Measurements from ENCODE around the gene MEIS2.

The MEIS2 gene

DNA sequence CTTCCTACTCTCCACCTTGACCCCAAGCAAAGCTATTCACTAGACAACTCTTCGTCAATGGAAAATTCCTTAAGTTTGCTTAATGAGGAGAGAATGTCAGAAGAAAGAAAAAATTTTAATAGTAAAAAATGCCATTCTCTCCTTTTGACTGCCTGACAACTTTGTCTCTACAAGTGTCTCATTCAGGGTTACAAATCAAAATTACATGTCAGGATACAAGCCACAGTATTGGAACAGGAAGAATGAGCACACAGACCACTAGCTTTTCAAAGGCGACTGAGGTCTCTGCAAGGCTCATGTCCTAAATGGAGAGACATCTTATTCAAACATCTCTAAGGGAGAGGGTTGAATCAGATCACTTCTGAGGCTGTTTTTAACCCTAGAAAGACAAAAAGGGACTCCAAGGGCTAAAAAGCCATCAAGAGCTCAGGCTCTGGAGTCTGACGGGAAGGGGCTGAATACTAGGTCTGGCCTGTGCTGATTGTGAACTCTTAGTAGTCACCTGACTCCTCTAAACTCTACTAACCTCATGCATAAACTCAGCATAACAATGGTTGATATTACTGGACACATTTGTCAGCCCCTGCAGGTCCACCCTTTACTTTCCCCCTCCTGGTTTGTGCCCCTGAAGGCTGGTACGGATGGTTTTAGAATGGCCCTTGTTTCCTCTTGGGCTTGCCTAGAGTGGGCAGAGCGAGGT is 12.8 kb upstream of the MEIS2 start:
- DNase-seq (ENCODE audit: low read depth, low spot score) = no peak

DNA sequence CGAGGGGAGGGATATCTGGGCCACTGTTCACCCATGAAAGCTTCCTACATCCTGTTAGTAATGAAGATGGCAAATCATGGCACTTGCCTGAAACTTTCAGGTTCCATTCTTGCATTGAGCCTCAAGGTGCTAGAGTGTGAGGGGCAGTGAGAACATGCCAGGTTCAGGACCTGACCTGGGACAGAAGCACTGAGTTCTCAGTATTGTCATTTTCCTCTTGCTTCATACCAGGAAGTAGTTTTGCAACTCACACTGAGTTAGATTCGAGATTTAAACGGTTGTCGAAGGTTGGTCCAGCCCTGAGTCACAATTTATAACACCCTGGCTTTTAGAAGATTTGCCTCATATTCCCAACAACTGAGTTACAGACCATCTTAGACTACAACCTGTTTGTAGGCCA is 11.8 kb upstream of the MEIS2 start:
- no peak for DNase-seq (ENCODE audit: low read depth, low spot score)

DNA sequence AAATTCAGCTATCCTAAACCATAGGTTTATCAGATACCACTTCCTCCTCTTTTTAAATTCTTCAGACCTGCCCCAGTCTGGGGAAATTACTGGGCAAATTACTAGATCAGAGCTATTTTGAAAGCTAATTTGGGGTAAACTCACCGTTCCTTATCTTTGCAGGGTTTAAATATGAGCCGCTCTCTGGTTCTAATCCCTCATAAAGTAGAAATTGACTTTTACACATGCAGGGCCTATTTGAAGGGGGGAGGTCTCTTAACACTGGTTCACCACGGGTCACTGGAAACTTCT is 11.0 kb upstream of the MEIS2 start:
- DNase-seq (ENCODE audit: low read depth, low spot score) = no peak

DNA sequence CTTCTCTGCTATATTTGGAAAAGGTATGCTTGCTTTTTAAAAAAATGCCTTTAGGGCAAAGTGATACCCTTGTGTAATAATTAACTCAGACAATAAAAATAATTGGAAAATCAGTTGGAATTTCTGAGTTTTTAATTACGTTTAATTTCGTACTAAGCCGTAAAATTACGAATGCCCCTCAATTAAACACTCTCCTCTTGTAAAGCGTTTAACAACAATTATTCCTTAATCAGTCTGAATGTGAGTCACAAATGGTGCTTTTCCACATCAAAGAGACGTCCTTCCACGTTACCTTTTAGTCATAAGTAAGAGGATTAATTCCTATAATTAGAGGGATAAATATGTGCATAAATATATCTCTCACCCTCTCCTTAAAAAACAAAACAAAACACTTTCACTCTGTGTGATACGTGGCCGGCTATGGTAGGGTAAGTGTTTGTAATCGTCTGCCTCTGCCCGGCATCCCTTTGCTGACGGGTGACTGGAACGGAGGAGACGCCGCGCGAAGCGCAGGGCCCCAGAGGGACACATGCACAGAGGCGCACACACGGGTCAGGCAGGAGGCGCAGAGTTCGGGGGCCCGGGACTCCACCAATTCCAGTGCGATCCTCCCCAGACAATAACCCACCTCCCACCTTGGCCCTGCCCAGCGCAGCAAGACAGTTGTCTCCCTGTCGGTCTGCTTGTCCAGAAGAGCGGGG is 9.7 kb upstream of the MEIS2 start:
- no peak for DNase-seq (ENCODE audit: low read depth, low spot score)

DNA sequence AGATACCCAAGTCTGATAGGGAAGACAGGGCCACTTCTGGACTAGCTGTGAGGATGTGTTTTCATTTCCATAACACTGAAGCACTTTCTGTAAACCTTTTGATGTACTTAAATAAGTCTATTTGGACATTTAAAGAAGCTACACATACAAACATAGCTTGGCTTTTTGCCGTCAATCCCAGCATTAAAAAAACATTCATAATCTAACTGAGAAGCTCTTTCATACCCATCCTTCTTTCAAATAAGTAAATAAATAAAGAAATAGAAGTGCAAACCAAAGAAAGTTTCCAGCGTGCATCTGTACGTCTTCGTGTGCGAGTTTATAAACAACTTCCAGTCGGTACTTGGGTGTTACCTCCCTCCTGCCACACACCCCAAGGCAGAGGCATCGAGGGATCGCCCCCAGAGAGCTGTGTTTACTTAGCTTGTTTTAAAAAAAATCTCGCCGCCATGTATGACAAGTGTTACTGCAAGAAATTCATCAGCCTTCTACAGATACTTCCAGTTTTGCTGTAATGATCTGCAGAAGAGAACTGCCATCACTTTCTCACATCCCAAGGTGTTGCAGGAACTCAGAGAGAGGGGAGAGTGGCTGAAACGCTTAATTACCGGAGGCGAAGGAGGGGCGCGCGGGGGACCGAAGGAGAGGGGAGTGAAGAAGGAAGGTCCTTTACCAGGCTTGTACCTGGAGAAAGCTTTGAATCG is 9.0 kb upstream of the MEIS2 start:
- no peak for DNase-seq (ENCODE audit: low read depth, low spot score)

DNA sequence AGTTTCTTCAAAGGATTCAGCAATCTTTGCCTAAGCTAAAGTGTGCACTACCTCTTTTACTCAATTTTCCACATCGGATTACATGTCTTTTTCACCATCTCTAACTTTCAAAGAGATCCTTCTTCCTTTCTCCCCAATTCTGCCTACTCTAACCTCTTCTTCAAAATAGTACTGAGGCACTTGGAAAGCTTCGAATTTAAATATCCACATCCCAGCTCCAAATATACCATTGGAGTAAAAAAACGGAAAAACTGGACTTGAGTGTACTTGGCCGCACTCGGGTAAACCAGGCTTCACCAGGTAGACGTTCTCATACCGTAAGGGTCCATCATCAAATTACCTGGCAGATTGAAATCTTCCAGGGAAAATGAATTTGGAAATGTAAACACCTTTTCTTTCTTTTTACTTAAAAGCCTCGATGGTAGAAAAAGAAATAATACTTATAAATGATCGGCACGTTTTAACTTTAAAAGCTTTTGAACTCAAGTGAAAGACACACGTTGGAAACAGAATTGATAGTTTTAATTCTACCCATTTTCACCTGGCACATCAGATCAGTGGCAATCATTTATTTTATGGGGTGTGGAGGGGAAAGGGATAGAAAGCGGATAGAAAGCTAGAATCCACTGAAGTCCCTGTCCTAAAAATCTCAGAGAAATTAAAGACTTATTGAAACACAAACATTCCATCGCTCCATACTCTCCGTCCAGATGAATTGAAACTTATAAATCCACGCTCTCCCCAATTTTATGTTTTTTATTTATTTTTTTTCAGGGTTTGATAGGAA is 8.2 kb upstream of the MEIS2 start:
- DNase-seq (ENCODE audit: low read depth, low spot score) = no peak

DNA sequence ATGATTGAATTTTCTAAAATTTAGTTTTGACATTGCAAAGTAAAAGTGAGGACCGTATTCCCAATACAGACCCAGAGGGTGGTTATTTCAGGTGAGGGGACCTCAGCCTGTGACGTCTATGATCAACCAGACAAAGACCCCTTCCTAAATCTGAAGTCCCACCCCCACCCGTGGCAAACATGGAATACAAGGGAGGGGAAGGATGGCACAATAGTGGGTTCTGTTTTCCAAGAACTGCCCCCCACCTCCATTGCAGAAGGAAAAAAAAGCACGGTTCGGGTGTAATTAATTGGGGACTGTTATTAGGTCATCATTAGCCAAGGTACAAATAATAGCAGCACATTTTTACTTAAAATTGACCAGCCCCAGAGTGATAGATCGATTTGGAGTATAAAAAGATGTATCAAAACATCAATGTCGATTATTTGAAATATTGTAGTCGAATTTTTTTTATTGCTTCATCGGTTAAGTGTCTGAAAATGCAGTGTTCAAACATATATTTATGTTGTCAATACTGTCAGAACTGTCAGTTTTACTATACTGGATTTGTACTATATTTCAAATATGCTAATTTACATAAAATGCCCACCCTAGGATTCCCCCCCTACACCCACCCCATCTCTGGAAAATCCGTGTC is 7.5 kb upstream of the MEIS2 start:
- no peak for DNase-seq (ENCODE audit: low read depth, low spot score)

DNA sequence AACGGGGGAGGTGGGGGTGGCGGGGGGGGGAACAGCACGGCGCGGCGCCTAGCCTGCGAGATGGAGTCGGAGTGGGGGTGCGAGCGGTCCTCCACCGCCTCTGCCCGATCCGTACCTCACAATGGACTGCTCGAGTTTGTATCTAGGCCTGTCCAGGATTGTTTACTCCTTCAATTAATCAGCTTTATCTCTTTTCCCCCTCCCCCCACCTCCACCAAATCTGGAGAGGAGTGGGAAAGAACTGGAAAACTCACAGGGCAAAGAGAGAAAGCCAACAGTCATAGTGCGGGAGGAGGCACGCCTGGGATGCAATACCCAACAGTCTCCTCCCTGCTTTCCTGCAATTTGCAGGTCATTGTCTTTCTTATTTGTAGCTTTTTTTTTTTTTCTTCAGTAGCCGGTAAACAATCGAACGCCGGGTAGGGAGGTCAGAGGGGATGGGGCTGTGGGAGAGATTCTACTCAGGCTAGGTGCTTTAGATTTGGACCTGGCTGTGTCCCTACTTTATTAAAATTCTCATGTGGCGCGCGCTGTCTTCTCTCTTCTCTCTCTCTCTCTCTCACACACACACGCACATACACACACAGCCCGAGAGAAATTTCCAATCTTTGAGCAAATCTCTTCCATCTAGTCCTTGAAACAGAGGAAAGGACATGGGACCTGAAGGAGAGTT is 6.9 kb upstream of the MEIS2 start:
- DNase-seq (ENCODE audit: low read depth, low spot score) = no peak

DNA sequence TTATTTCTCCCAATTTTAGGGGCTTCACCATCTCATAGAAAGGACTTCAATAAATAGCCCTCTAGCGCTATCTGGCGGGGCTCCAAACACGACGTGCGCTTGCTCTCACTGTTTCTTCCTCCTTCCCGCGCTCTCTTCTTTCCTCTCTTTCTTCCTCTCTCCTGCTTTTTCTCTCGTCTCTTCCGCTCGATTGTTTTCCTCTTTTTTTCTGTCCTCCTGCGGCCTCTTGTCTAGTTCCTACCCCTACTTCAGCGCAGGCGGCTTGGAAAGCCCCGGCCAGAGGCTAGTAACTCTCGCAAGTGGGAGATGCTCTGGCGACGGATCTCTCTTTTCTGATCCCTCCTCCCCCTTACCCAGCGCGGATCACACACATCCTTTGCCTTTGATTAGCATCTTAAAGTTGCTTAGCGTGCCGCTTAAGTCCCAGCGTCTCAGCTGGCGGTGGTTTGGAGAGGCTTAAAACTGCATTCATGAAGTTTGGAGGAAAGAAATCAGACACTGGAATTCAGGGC is 6.2 kb upstream of the MEIS2 start:
- DNase-seq (ENCODE audit: low read depth, low spot score) = no peak

DNA sequence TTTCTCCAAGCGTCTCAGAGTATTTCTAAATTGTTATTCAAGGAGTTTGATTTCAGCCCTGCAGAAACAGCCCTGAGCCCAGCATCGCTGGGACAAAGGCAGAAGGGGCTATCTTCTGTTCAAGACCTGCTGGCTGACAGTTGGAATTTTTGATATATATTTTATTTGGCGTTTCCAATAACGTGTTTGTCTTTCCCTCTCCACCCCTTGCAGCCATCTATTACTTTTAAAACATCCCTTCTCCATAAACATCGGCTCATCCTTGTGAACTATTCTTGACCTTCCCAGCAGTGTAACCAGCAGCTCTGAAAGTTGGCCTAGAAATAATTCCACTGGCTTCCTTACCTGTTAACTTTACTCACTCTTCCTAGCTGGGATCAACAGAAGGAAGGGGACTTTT is 5.5 kb upstream of the MEIS2 start:
- DNase-seq (ENCODE audit: low read depth, low spot score) = no peak

DNA sequence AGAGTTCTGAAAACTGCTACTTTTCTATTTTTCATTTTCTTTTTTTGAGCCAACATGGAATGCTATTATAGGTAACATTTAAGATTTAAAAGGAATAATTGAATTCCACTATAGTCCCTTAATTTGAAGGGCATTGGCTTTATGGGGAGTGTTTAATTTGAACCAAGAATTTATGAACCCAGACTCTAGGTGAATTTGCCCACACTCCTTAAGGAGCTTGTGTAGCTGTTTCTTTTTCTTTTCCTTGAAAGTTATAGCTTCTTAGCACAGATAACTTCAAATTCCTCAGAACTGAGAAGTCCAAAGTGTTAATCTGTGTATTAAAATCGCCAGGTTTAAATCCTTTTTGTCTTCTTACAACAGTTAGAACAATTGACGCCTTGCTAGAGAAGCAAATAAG is 4.7 kb upstream of the MEIS2 start:
- no peak for DNase-seq (ENCODE audit: low read depth, low spot score)

DNA sequence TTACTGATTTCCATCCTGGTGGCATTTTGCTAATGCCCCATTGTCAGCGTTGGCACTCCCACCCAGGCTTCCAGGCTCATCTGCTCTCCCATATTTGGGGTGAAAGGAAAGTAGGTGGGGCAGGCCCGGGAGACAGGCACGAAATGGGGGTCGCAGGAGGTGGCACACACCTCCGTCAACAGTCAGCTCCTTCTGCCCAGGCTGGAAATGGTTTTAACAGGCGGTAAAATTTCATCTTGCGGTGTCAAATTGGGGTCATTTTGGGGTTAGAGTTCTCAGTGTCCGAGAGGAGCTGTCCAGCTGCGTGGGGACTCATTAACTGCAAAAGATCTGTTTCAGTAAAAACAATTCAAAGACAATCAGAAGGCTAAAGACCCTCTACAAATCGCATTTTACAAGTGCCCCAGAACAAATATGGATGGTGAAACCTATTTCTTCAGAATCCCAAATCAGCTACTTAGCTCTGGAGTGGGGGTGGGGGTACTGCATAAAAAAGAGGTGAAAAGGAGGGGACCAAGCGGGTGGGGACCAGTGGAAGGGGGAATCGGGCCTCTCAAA is 4.2 kb upstream of the MEIS2 start:
- DNase-seq (ENCODE audit: low read depth, low spot score) = no peak

DNA sequence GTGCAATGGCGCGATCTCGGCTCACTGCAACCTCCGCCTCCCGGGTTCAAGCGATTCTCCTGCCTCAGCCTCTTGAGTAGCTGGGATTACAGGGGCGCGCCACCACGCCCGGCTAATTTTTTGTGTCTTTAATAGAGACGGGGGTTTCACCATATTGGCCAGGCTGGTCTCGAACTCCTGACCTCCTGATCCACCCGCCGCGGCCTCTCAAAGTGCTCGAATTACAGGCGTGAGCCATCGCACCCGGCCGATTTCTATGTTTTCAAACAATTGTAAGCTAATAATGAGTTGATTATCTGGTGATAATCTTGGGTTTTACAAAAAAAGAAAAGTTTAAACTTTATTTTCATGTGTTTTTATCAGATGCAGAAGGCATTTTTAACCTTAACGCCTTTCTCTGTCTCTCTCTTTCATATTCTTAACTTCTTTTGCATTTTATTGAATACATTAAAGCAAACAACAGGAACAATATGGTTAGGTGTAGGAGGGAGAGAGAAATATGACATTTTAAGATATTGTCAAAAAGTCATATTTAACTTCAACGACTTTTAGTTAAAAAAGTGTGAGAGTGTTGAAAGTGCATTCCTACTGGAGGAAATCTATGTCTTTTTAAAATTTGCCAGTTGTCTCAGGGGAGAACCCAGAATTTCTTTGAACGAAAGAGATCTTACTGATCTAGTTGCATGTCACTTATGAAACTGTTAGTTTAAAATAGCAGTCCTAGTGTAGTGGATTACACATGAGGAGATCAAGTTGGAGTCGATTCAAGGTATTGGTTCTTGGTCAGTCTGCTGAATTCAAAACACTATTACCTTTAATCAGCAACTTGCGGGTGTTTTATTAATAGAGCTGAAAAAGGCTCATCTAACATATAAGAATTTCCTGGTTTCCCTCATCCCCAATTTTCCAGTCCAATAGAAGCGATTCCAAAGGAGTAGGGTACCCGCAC is 3.4 kb upstream of the MEIS2 start:
- DNase-seq (ENCODE audit: low read depth, low spot score) = no peak

DNA sequence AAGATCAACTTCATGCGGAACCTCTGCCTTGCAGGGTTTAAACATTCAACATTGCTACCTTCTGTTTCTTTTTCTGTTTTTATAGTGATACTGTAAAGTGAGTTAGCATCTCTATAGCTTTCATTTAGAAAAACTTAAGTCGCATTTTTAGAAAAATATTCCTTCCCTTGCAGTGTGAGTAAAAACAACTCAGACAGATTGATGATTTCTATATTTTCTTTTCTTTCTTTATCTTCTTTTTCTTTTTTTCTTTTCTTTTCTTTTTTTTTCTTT is 2.8 kb upstream of the MEIS2 start:
- no peak for DNase-seq (ENCODE audit: low read depth, low spot score)

DNA sequence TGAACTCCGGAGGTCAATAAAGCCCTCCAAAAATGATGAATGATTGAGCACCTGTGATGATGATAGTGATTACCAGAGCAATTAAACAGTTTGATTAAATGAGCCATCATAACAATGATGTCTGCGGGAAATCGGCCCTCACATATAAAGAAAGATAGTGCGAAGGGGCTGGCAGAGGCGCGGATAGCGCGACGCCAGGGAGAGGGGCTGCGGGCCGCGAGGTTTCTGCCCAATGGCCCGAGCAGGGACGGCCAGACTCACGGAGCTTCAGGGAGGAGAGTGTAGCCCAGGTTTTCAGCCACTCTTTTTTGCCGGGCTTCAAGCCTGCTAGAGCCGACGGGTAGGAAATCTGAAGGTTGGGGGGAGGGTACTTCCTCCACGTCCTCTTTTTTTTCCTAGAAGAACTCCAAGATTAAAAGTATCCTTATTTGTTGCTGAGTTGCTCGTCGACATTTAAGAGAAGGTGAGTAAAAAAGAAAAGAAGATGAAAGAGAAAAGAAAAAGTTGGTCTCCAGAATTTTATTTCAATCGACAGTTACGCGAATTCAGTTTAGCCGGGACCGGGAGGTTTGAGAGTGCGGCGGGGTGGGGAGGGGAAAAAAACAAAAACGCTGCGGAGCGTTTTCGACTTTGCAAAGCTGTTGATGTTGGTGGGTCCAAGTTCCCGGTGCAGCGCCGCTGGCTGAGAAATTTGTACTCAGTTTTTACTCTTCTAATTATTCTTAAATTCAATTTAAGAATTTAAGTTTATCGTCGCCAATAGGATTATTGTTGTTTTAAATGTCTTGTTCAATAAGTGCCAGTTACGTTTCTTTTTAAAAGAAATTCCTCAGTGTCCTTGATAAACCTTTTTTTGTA is 2.2 kb upstream of the MEIS2 start:
- DNase-seq (ENCODE audit: low read depth, low spot score) = no peak

DNA sequence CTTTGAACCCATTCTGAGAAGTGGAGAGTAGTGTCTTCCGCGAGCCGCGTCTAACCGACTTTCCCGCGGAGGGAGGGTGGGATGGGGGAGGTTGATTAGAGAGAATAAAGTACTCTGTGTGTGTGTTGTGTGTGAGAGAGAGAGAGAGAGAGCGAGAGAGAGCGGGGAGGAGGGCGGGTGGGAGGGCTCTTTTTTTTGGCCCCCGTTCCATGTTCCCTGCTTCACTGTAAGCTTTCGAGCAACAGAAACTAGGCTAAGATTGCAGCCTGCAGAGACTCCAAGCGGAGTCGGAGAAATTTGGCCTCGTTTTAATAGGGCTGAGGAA is 1.6 kb upstream of the MEIS2 start:
- no peak for DNase-seq (ENCODE audit: low read depth, low spot score)

DNA sequence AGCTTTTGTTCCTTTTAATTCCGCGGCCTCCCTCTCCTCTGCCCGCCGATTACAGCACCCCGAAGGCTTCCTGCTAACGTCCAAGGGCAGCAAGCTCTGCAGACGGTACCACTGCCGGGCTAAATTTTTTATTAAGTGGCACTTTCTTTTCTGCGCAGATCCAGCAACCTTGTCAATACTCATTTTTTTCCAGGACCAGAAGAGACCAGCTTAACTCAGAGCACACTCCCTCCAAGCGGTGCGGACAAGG is 542 bp upstream of the MEIS2 start:
- no peak for DNase-seq (ENCODE audit: low read depth, low spot score)

DNA sequence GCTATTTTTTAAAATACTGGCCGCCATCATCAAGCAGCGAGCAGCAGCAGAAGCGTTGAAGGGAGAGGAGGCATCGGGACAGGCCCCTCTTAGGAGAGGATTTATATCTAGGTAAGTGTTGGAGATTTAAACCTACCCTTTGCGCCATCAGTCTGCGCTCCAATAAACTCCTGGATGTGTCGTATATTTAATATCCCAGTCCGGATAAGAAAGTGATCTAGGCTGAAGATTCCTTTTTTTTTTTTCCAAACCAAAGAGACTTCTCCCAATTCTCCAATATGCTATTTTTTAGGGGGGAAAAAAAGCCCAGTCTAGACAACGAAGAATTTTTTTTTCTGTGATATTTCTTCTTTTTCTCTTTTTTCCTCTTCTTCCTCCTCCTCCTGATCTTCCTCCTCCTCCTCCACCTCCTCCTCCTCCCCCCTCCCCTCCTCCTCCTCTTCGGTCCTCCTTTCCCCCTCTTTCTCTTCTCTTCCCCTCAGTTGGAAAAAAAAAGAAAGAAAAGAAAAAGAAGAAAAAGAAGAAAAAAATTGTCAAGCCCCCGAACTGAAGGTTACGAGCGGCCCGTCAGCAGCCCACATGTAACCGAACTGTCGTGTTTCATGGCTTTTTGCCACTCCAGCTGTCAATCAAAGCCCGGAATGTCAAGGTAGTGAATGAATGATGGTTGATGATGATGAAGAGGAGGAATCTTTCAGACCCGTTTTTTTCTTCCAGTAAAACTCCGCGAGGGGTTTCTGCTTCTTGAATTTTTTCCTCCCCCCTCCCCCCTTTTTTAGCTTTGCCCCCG is 835 bp downstream of the MEIS2 start:
- DNase-seq (ENCODE audit: low read depth, low spot score) = no peak

Measured in iPS DF 19.7 (cell line).